ENCODE results near the gene CYB5RL.

GRCh38 chr1:54176621-54177327 lies 23.1 kb downstream of the CYB5RL start:
- TF ChIP-seq POLR2AphosphoS5 (IDR thresholded peaks at IDR 0.05; ENCODE audit: borderline replicate concordance, low read depth, low read length) (no peak), EZH2 (IDR thresholded peaks at IDR 0.05) (no peak), FOXP2 (optimal IDR thresholded peaks at IDR 0.05; ENCODE audit: control extremely low read depth, extremely low read length, insufficient read depth) (no peak)

All from SK-N-MC (cell line).